ENCODE data around the gene TUBA4A.
"Not testable (repeated sequence)": the region's sequence is repeated elsewhere in the genome, so short reads cannot be mapped to it uniquely, and the experiment has no call there.

The TUBA4A gene

DNA sequence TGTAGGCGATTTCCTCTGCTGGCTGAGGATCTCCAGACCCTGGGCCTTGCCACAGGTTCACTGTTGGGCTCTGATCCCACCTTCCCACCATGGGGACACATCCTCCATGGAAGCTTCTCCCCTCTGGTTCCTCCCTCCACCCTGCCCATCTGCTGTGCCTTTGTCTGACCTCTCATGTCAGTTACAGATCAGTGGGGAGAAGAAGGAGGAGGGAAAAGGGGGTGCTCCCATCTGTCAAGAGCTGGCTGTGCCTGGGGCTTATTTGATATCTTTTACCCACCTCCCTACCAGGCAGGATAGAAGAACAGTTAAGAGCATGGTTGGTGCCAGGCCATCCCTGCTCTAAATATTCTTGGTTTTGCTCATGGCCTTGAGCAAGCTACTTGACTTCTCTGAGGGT is 13.2 kb upstream of the TUBA4A start:
- no peak for DNase-seq

DNA sequence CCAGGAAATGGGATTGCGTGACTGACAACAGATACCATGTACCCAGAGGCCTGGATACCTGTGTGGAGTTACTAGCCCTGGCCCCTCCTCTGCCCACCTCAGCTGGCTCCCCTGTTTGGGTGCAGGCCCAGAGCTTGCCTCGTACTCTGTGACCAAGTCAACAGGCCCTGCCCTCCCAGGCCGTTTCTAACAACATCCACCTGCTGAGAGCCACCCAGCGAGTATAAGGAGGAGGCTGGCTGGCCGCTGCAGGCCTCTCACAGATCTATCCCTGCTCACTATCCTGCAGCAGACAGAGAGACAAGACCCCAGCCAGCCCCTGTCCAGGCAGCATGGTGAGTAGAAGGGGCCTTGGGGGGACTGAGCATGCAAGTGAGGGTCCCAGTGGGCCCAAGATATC is 12.5 kb upstream of the TUBA4A start:
- DNase-seq: no peak

DNA sequence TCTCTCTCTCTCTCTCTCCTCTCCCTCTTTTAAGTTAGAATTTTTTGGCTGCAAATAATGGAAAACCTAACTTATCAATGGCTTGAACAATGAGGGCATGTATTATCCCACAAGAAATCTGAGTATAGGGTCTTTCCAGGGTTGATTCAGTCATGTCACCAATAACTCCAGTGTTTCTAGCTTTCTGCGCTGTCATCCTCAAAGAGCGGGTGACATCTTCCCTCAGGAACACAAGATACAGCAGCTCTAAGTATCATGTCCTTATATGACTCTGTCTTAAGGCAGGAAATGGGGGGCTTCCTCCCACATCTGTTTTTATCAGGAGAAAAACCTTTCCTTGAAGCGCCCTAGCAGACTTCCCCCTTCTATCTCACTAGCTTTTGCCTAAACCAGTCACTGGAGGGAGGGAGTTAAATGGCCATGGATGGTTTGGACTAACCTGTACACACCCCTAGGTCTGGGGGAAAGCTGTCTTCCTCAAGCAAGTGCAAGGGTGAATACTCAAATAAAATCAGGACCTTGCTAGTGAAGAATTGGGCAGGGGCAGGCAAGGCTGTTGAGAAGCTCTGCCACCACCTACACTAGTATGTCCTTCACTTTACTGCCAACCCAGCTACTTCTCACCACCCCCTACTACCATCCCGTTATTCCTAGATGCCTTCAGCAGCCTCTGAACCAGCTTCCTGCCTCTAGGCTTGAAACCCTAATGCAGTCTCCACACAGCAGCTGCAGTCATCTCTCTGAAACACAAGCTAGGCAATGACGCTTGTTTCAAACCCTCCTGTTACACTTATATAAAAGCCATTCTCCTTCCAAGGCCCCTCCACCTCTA is 7.5 kb upstream of the TUBA4A start:
- no peak for DNase-seq

DNA sequence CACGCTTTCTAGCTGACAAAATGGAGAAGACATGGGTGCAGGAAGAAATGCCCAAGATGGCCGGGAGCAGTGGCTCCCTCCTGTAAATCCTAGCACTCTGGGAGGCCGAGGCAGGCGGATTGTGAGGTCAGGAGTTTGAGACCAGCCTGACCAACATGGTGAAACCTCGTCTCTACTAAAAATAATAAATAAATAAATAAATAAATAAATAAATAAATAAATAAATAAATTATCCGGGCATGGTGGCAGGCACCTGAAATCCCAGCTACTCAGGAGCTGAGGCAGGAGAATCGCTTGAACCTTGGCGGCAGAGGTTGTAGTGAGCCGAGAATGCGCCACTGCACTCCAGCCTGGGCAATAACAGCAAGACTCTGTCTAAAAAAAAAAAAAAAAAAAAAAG is 5.2 kb upstream of the TUBA4A start:
- not testable (repeated sequence) for DNase-seq

DNA sequence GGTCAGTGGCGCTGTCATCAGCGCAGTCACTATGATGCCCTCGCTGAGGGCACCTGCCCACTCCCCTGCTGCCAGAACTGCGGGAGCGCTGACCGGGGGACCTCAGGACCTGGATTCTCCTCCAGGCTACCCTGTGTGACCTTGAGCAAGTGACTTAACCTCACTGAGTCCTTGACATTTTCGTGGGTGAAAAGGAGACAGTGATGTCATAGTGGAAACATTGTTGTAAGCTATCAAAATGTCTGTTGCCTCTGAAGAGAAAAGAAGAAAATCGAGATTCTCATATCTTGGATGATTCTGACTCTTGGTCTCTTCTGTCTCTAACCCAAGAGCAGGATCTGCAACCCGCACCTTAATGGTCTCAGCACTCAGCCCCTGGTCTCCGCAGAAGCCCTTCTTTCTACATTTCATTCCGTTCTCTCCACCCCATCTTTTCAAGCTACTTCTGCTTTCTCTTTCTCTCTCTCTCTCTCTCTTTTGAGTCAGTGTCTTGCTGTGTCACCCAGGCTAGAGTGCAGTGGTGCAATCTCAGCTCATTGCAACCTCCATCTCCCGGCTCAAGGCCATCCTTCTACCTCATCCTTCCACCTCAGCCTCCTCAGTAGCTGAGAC is 978 bp upstream of the TUBA4A start:
- no peak for DNase-seq

DNA sequence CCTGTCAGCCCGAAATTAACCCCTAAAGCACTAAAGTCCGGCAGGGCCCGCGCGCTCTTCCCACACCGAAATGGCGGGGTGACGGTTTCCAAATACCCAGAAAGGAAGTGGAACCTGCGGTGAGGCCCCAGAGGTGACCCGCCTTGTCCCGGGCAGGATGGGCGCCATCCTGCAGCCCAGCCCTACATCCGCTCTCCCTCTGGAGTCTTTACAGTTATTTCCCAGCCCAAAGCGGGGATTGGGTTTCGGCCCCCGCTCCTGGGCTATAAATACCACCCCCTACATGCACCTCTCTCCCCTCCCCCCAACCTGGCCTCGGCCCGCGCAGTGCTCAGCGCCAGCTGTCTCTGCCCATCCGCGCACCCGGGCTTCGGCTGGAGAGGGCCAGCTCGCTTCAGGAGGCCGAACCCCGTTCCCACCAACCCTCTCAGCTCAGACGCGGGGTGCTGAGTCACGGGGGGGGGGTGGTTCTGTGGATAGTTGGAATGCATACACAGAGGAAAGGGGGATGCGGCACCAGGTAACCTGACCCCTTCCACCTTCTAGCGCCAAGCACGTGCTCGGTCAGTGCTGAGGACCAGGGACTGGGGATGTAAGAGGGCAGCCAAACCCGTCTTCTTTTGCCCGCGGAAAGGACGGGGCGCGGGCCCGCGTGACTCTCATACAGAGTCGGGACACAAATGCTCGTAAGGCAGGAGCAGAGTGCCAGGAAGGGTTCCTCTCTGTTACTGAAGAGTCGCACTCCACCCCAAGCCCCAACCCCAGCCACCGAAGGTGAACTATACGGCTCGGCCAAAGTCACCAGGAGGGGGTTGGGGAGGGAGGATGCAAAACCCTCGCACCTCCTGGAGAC is 592 bp downstream of the TUBA4A start, which contains the start of gene TUBA4B:
TSS of gene TUBA4B (plus strand) at position 344 of the 853 bp plus-strand sequence. CDS start at position 509, 165 bp downstream.
- DNase-seq: no peak

DNA sequence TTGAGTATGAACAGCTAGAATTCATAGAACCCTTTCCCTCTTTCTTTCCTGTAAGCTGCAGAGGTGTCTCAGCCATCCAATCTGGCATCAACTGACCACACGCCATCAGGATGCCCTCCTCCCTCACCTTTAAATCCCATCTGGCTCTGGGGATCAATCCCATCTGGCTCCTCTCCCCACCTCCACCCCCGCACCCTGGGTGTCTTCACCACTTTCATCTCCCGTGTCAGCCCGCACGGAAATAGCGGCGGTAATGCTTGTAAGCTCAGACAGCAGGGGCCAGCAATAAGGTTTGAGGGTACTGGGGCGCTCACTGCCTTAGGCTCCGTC is 1.2 kb downstream of the TUBA4A start:
- DNase-seq: no peak

DNA sequence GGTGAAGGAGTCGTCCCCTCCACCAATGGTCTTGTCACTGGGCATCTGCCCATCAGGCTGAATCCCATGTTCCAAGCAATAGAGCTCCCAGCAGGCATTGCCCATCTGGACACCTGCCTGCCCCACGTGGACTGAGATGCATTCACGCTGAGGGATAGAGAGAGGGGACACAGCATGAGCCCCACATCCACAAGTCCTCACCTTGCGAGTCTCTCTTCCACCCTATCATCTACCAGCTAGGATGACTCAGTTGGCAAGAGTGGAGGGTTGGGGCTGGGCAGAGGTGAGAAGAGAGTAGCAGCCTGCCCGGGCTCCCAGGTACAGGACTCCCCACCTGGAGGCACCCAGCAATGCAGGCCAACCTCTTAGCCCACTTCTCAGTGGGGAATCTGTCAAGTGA is 1.6 kb downstream of the TUBA4A start:
- DNase-seq: no peak

DNA sequence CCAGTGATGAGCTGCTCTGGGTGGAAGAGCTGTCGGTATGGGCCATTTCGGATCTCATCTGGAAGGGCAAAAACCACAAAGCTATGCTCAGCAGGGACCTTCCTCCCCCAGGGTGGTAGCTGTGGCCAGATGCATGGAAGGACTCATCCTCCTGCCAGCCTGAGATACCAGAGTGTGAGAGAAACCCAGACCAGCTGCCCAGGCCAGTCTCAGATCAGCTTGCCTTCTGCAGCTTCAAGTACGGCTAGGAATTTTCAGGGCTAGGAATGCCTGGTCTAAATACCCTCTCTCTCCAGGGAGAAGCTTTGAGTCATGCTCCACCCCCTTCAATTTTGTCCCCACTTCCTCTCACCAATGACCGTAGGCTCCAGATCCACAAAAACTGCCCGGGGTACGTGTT is 2.1 kb downstream of the TUBA4A start:
- no peak for DNase-seq

DNA sequence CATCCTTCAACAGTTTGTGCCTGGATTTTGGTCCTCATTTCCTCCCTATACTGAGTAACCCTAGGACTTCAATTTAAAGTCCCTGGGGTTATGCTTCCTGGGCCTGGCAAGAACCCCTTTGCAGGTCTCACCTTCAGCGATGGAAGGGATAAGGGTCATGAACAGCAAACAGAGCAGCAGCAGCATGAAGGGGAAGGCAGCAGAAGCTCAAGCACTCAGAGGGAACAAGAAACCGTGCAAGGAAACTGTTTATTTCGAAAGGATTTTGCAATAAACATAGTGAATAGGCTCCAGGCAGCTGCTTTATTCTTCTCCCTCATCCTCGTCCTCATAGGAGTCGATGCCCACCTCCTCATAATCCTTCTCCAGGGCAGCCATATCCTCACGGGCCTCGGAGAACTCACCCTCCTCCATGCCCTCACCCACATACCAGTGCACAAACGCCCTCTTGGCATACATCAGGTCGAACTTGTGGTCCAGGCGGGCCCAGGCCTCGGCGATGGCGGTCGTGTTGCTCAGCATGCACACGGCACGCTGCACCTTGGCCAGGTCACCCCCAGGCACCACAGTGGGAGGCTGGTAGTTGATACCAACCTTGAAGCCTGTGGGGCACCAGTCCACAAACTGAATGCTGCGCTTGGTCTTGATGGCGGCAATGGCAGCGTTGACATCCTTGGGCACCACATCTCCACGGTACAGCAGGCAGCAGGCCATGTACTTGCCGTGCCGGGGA is 3.5 kb downstream of the TUBA4A start:
- DNase-seq: no peak

DNA sequence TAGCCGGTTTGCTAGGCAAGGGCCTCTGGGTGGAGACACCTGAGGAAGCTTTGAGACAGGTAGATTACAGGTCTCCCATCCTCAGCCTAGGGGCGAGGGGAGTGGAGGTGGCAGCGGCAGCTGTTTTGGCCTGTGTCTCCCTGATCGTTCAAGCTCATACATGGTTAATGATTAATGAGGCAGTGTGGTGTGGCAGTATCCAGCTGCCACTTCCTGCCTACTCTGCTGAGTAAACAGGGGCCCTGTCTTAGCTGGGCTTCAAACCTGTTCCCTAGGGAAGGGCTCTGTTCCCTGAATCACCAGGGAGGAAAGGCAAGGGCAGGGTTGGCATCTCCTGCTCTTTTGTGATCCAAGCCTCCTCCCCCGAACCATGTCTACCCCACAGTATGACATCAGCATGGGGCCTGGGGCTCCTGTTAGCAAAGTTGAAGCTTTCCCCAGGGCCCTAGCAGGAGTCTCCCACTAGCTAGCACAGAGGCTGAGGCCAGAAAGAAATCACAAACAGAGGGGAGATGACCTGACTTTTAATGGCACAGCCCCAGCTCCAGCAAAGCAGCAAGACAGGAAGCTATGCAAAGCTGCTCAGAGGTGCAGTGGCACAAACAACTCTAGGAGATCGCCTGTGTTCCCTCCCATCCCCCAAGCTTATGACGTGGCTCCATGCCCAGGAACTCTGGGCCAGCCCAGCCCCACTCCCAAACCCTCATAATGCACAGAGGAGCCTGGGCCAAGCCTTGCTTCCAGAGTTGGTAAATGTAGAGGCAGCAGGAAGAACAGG is 4.3 kb downstream of the TUBA4A start:
- peak in 1 of 2 experiments; percentile 12 for DNase-seq

DNA sequence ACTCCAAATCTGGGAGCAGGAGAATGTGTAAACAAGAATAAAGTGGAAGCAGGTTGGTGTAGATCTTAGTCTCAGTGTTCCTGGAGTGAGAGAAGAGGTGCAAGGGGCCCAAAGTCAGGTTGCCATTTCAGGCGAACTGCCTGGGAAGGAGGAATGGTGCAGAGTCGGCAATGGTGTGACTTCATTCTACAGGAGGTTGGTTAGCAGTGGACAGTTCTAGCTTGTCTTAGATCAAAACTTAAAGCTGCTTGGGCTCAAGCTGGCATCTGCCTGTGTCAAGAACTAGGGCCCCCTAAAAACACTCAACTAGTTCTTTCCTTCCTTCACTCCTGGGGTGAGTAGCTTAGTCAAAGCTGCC is 4.9 kb downstream of the TUBA4A start:
- no peak for DNase-seq

DNA sequence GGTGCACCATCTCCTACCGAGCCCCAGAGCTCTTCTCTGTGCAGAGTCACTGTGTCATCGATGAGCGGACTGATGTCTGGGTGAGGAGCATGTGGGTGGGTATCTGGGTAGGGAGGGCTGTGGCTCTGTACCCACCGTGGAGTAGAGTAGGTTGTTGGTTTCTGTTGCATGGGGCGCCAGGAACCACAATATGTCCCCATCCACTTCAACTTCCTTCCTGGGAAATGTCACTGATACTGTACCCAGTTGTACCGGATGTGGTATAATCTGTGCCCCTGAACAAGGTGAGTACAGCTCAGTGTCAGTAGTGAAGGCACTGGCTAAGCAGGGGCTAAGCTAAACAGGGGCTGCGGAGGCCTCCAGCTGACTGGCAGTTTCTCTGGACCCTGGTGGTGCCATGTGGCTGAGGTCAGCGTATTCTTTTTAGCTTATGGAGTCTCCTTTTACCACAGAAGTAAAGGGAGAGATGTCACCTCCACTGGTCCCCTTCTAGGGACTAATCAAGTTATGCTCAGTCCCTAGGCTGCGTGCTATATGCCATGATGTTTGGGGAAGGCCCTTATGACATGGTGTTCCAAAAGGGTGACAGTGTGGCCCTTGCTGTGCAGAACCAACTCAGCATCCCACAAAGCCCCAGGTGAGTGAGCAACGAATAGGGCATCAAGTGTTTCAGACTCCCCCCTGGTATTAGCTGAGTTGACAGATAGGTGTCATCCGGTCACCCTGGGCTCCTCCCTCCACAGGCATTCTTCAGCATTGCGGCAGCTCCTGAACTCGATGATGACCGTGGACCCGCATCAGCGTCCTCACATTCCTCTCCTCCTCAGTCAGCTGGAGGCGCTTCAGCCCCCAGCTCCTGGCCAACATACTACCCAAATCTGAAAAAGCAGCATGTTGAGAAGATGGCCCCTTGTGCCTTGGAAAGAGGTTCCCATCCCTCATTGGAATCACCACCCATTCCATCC is 5.8 kb downstream of the TUBA4A start:
- no peak for DNase-seq

DNA sequence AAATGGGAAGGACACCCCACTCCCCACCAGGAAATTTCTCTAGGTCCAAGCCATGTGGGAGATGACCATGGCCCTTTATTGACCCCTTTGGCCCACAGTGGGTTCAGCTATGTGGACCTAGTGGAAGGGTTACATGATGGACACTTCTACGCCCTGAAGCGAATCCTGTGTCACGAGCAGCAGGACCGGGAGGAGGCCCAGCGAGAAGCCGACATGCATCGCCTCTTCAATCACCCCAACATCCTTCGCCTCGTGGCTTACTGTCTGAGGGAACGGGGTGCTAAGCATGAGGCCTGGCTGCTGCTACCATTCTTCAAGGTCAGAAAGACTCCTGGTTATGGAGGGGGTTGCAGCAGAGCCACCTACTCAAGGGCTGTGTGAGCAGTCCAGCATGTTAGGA is 7.2 kb downstream of the TUBA4A start:
- no peak for DNase-seq

DNA sequence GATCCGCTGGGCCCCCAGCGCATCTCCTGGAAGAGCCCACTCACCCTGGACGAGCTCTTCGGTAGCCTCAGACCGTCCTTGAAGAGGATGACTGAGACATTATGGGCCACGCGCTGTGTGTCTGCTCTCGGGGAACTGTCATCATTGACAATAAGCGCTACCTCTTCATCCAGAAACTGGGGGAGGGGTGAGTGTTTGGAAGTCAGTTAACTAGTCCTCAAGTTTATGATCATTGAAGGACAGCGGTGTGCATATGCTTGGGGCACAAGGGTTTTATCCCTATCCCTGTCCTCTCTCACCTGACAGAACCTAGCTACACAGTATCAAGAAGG is 7.9 kb downstream of the TUBA4A start:
- no peak for DNase-seq

DNA sequence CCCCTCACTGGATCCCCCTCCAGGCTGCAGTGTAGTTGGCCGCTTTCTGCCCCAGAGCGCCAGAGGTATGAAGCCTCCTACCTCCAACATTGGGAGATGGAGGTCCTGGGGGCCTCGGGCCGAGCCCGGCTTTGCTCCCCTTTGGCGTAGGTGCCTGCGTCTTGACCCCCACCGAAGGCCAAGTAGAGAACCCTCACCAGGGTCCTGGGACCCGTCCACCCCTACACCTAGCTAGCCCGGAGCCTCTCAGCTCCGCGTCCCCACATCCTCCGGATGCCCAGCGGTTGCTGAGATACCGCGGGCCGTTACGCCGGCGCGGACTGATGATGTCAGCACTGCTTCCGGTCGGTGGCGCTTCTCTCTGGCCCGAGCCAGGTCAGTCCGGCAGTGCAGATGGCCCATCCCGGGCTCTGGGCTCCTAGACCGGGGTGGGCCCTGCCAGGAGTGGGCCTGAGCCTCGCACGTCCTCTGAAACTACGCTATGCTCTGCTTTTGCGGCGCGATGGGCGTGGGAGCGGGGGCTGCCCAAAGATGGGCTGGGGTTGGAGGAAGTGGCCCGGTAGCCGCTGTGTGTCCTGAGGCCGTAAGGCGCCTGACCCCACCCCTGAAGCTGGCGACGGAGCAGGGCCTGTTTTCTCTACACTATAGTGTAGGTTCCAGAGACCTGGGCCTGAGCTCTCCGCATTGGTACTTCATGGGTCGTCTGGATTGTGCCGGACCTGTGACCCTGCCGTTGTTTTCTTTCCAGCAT is 8.4 kb downstream of the TUBA4A start, which contains the start of the genes GLB1L and STK16:
TSS of gene GLB1L (minus strand) at position 297 of the 751 bp plus-strand sequence. CDS start 1,871 bp downstream, outside the sequence.
TSS of gene STK16 (plus strand) at position 332 of the 751 bp plus-strand sequence. CDS start 521 bp downstream, outside the sequence.
- peak; percentile 68 to 82 for DNase-seq

DNA sequence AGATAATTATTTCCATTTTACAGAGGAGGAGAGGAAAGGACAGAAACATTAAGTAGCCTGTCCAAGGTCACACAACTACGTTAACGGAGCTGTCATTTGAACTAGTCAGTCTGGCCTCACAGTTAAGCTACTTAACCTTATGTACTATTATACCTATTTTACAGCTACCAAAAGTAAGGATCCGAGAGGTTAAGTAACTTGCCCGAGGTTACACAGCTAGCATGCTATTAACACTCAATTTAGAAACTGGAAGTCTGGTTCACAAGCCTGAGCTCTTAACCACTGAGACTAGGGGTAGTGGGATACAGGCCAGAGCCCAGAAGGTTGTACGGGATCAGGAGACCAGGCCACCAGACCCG is 8.9 kb downstream of the TUBA4A start:
- DNase-seq: no peak

DNA sequence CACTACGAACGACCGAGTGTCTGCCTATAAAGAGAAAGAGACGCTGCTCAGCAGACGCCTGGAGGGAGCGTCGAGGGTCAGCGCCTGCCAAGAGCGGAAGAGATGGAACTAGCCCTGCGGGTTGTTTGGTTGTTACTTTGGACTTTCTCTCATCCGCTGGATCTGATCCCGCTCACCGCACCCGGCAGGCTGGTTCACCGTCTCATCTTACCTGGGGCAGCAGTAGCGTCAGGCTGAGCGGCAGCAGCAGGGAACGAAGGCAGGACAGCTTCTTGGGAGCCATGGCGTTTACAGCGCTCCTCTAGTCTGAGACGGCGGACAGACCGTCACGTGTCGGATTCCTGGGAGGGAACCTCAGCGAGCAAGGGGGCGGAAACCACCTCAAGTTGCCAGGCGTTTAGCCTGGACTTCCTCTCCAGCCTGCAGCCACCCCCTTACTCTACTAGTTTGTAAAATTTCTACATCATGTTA is 10.4 kb downstream of the TUBA4A start:
- no peak for DNase-seq

DNA sequence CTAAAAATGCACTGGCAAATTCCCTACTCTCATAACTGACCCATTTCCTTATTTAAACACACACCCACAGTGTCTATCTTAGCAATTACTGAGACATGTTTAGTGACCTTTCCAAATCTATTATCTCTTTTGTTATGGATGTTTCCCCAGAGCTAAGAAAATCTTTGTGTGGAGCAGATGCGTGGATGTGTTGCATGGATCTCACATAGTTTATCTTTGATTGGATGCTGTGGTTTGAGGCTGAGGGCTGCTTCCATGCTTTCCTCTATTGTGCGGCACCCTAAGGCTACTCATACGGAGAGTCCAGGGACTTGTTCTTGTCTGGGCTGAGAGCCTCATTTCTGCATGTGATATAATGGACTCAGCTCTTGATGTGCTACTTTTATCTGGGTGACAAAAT is 19.4 kb downstream of the TUBA4A start:
- DNase-seq: no peak

DNA sequence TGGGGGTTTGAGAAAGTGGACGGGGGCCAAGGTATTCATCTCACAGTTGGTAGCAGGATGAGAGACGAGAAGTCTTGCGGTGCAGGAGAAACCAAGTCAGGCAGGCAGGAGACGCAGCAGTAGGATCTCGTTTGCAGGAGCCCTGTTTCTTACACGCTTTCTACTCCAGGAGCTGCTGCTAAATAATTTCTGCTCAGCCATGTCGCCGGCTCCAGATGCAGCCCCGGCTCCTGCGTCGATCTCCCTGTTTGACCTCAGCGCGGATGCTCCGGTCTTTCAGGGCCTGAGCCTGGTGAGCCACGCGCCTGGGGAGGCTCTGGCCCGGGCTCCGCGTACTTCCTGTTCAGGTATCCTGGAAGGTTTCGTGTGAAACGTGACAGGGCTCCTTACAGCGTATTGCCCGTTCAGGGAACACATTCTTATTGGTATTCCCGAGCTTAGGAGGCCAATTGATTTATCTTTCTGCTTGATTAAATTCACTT is 23.6 kb downstream of the TUBA4A start:
- DNase-seq: peak in 1 of 2 experiments; percentile 42

Measured in SW 1271 (cell line).